Esophagus squamous epithelium (tissue), 4 donors: ENCODE measurements around the gene BCAR3.

Experiments used
- POLR2A ChIP-seq, 4 donors: fragments of 450-650 bp; IDR thresholded peaks; one replicate each; pipeline ENCODE4 v1.6.1; 2017; ENCODE audit warnings: antibody characterized with exemption in 4 of 4, mild to moderate bottlenecking in 4 of 4, moderate library complexity in 3 of 4
- TF ChIP-seq, protein P1 (sequence below), 6 experiments: fragments of 450-650 bp in 4 of 6; fragments of 200-600 bp in 2 of 6; sonication (generic) in 2 of 6; IDR thresholded peaks; one replicate each; pipeline ENCODE4 v1.5.1; 2016 to 2019; ENCODE audit warnings: antibody characterized with exemption in 6 of 6, mild to moderate bottlenecking in 4 of 6, moderate library complexity in 4 of 6

DNA sequence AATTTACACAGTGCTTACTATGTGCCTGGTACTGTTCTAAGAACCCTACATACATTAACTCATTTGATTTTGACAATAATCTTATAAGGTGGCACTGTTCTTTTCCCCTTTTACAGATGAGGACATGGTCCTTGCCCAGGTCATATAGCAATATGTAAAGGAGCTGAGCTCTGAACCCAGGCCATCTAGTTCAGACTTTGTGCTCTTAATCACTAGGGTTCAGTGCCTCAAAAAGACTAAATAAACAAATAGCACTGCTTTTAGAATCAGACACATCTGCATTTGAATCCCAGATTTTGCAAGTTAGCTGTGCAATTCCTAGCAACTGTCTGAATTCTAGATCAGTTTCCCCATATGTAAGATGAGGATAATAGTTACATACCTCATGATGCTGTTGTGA lies 8.7 kb upstream of the BCAR3 start:
- TF ChIP-seq, protein P1, sequence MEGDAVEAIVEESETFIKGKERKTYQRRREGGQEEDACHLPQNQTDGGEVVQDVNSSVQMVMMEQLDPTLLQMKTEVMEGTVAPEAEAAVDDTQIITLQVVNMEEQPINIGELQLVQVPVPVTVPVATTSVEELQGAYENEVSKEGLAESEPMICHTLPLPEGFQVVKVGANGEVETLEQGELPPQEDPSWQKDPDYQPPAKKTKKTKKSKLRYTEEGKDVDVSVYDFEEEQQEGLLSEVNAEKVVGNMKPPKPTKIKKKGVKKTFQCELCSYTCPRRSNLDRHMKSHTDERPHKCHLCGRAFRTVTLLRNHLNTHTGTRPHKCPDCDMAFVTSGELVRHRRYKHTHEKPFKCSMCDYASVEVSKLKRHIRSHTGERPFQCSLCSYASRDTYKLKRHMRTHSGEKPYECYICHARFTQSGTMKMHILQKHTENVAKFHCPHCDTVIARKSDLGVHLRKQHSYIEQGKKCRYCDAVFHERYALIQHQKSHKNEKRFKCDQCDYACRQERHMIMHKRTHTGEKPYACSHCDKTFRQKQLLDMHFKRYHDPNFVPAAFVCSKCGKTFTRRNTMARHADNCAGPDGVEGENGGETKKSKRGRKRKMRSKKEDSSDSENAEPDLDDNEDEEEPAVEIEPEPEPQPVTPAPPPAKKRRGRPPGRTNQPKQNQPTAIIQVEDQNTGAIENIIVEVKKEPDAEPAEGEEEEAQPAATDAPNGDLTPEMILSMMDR (IDR thresholded peaks at IDR 0.05): no peak
- no peak for TF ChIP-seq POLR2A (IDR thresholded peaks at IDR 0.05)
